Measurements from ENCODE around the gene PAX5. TPM values are rescaled to one million over a fixed set of nuclear protein-coding genes. Genes with fewer than 3 reads are reported as not detected.

The PAX5 gene
- total RNA-seq, 1 experiment from 2014 or later: 0.39 TPM

DNA sequence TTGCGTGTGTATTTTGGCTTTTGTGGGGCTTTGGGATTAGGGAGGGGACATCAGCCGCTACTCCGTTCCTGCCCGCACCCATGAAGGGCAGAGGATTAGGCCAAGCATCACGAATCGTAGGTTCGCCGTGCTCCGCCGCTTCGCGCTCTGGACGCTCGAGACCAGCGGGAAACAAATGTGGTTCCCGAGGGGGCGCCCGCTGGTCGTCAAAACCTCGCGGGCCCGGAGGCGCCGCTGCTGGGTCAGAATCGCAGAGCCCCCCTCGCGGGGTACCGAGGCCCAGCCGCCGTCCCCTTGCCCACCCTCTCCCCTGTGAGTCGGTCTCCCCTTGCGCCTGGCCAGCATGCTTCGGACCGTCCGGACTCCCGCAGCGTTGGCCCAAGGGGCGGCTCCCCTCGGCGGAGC lies 2.3 kb upstream of the PAX5 start:
- no CpG with 5 or more reads among the region's 40 CpGs for WGBS (ENCODE audit: extremely low coverage, insufficient read length, low lambda C conversion rate)
- H4K5ac ChIP-seq (ENCODE audit: insufficient read length, low read depth, low read length): no peak overlapping the region
- H2AFZ ChIP-seq (ENCODE audit: low read length): no peak overlapping the region

More for the DNA sequence above, 2.3 kb upstream of the PAX5 start:
- Mint-ChIP-seq H3K4me3 (peak overlapping the region; percentile 57 to 86), H3K9me3 (peaks cover 0 to 6% of the 10 kb centered on the region in 2 experiments; a peak in 3 of 5 replicates), H3K36me3 (ENCODE audit: insufficient read depth in 1 of 3, low read depth in 3 of 3) (peaks cover 0 to 2% (median 0%) of the 10 kb centered on the region in 3 experiments; a peak in 1 of 7 replicates), H3K4me1 (peaks cover 37 to 52% of the 10 kb centered on the region in 2 experiments), H3K27me3 (ENCODE audit: low read depth) (peaks cover 99% of the 10 kb centered on the region), H3K27ac (no peak overlapping the region; a peak in 1 of 7 replicates)
- H2AK5ac ChIP-seq (ENCODE audit: insufficient read length, low read length): no peak overlapping the region
- H2BK120ac ChIP-seq (ENCODE audit: low read depth, low read length, poor library complexity, severe bottlenecking): no peak overlapping the region
- no peak overlapping the region for H3K23ac ChIP-seq (ENCODE audit: insufficient read length, low read depth, low read length)
- no peak overlapping the region for H4K8ac ChIP-seq (replicated peaks; ENCODE audit: insufficient read length, low read depth, low read length)
- H3K14ac ChIP-seq (ENCODE audit: insufficient read depth, low read length): no peak overlapping the region
- H3K18ac ChIP-seq (ENCODE audit: insufficient read length, low read depth, low read length): no peak overlapping the region
- H2BK5ac ChIP-seq (ENCODE audit: insufficient read length, low read length): no peak overlapping the region
- H3K4me1 ChIP-seq (ENCODE audit: insufficient read depth, low read length): peaks cover 2% of the 10 kb centered on the region; the same call in 1 of the 2 replicates
- no peak overlapping the region for H3K27ac ChIP-seq (ENCODE audit: insufficient read length, low read depth, low read length)
- H3K56ac ChIP-seq (ENCODE audit: insufficient read length, low read depth, low read length): no peak overlapping the region
- no peak overlapping the region for H4K91ac ChIP-seq (ENCODE audit: insufficient read length, low read depth, low read length)
- peaks cover 29% of the 10 kb centered on the region for H3K23me2 ChIP-seq (ENCODE audit: insufficient read length, low read depth, low read length, poor library complexity, severe bottlenecking)
- DNase-seq: no peak
- H3K9me3 ChIP-seq (ENCODE audit: control insufficient read depth, low read depth, low read length): no peaks in the 10 kb centered on the region
- no peaks in the 10 kb centered on the region for H3K79me1 ChIP-seq (ENCODE audit: insufficient read depth, low read depth, low read length, poor library complexity, severe bottlenecking)
- no peak overlapping the region for H2BK20ac ChIP-seq (ENCODE audit: low read depth, low read length, poor library complexity, severe bottlenecking)
- peak overlapping the region; percentile 80 for H3K4me2 ChIP-seq (ENCODE audit: insufficient read depth, insufficient read length, low read length)
- H3T11ph ChIP-seq (ENCODE audit: low read length): no peak overlapping the region
- H4K20me1 ChIP-seq (ENCODE audit: control insufficient read depth, insufficient read depth, insufficient read length): peaks cover 3% of the 10 kb centered on the region
- H2BK15ac ChIP-seq (ENCODE audit: low read depth, low read length): no peak overlapping the region
- TF ChIP-seq, protein P1, sequence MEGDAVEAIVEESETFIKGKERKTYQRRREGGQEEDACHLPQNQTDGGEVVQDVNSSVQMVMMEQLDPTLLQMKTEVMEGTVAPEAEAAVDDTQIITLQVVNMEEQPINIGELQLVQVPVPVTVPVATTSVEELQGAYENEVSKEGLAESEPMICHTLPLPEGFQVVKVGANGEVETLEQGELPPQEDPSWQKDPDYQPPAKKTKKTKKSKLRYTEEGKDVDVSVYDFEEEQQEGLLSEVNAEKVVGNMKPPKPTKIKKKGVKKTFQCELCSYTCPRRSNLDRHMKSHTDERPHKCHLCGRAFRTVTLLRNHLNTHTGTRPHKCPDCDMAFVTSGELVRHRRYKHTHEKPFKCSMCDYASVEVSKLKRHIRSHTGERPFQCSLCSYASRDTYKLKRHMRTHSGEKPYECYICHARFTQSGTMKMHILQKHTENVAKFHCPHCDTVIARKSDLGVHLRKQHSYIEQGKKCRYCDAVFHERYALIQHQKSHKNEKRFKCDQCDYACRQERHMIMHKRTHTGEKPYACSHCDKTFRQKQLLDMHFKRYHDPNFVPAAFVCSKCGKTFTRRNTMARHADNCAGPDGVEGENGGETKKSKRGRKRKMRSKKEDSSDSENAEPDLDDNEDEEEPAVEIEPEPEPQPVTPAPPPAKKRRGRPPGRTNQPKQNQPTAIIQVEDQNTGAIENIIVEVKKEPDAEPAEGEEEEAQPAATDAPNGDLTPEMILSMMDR (conservative IDR thresholded peaks at IDR 0.05): no peak
- peaks cover 68% of the 10 kb centered on the region for H3K27me3 ChIP-seq (ENCODE audit: insufficient read depth, low read length)
- H3K4ac ChIP-seq (ENCODE audit: low read depth, low read length): no peak overlapping the region
- no peak overlapping the region for H2BK12ac ChIP-seq (ENCODE audit: insufficient read length, low read depth, low read length)
- no peaks in the 10 kb centered on the region for H3K79me2 ChIP-seq (ENCODE audit: insufficient read depth, low read length)
- no peak overlapping the region for H3K9ac ChIP-seq (ENCODE audit: extremely low read depth, insufficient read length, low read length)
